ENCODE results near the gene OTULIN.

OTULIN gene

GRCh38 chr5:14668181-14668591, 3.7 kb downstream of the OTULIN start:
- peak; percentile 35 to 40 for DNase-seq (ENCODE audit: low read depth in 2 of 2)

GRCh38 chr5:14669415-14669814, 4.9 kb downstream of the OTULIN start:
- no peak for DNase-seq (ENCODE audit: low read depth in 2 of 2)

GRCh38 chr5:14669975-14670374, 5.5 kb downstream of the OTULIN start:
- DNase-seq (ENCODE audit: low read depth in 2 of 2): no peak

- no peak for DNase-seq (ENCODE audit: low read depth in 2 of 2)
Measured at GRCh38 chr5:14671414-14671813, 6.9 kb downstream of the OTULIN start.

GRCh38 chr5:14672082-14672481, 7.6 kb downstream of the OTULIN start:
- DNase-seq (ENCODE audit: low read depth in 2 of 2): no peak

- no peak for DNase-seq (ENCODE audit: low read depth in 2 of 2)
Measured at GRCh38 chr5:14672484-14673394, 8.2 kb downstream of the OTULIN start.

GRCh38 chr5:14673443-14673842, 8.9 kb downstream of the OTULIN start:
- DNase-seq (ENCODE audit: low read depth in 2 of 2): no peak

GRCh38 chr5:14674983-14675854, 10.7 kb downstream of the OTULIN start:
- no peak for DNase-seq (ENCODE audit: low read depth in 2 of 2)

- DNase-seq (ENCODE audit: low read depth in 2 of 2): no peak
Measured at GRCh38 chr5:14675865-14676300, 11.4 kb downstream of the OTULIN start.

- no peak for DNase-seq (ENCODE audit: low read depth in 2 of 2)
Measured at GRCh38 chr5:14676320-14676719, 11.8 kb downstream of the OTULIN start.

- no peak for DNase-seq (ENCODE audit: low read depth in 2 of 2)
Measured at GRCh38 chr5:14678773-14679334, 14.3 kb downstream of the OTULIN start.

- DNase-seq (ENCODE audit: low read depth in 2 of 2): no peak
Measured at GRCh38 chr5:14679595-14679994, 15.1 kb downstream of the OTULIN start.

GRCh38 chr5:14681236-14681752, 16.8 kb downstream of the OTULIN start:
- DNase-seq (ENCODE audit: low read depth in 2 of 2): no peak

GRCh38 chr5:14683906-14684455, 19.5 kb downstream of the OTULIN start:
- no peak for DNase-seq (ENCODE audit: low read depth in 2 of 2)

GRCh38 chr5:14684757-14685156, 20.2 kb downstream of the OTULIN start:
- DNase-seq (ENCODE audit: low read depth in 2 of 2): no peak

GRCh38 chr5:14685757-14686156, 21.2 kb downstream of the OTULIN start:
- DNase-seq (ENCODE audit: low read depth in 2 of 2): no peak

GRCh38 chr5:14686517-14686916, 22.0 kb downstream of the OTULIN start:
- no peak for DNase-seq (ENCODE audit: low read depth in 2 of 2)

- DNase-seq (ENCODE audit: low read depth in 2 of 2): no peak
Measured at GRCh38 chr5:14687023-14687665, 22.6 kb downstream of the OTULIN start.

GRCh38 chr5:14693070-14693469, 28.6 kb downstream of the OTULIN start:
- DNase-seq (ENCODE audit: low read depth in 2 of 2): no peak

- no peak for DNase-seq (ENCODE audit: low read depth in 2 of 2)
Measured at GRCh38 chr5:14695152-14695551, 30.6 kb downstream of the OTULIN start.

- DNase-seq (ENCODE audit: low read depth in 2 of 2): no peak
Measured at GRCh38 chr5:14696057-14696456, 31.5 kb downstream of the OTULIN start.

All from stimulated activated CD8-positive, alpha-beta memory T cell treated with anti-CD3 and anti-CD28 coated beads, Interleukin-7, amount 100 ng/mL, for 4 hours (primary cell).